ENCODE results near the gene PCDHA1.

Gene PCDHA1

GRCh38 chr5:140926443-140927227, 140.7 kb downstream of the PCDHA1 start:
- peak in 2 of 5 experiments; percentile 1 to 48 for DNase-seq

- no peak for DNase-seq
Measured at GRCh38 chr5:140927228-140927573, 141.3 kb downstream of the PCDHA1 start.

GRCh38 chr5:140934964-140935606, 149.1 kb downstream of the PCDHA1 start:
- no peak for DNase-seq

GRCh38 chr5:140946578-140946977, 160.6 kb downstream of the PCDHA1 start:
- no peak for DNase-seq

- DNase-seq = no peak
Measured at GRCh38 chr5:140951636-140952035, 165.7 kb downstream of the PCDHA1 start.

- no peak for DNase-seq
Measured at GRCh38 chr5:140953234-140953633, 167.3 kb downstream of the PCDHA1 start.

- no peak for DNase-seq
Measured at GRCh38 chr5:140962190-140962589, 176.2 kb downstream of the PCDHA1 start.

GRCh38 chr5:140964356-140964755, 178.4 kb downstream of the PCDHA1 start:
- DNase-seq = no peak

GRCh38 chr5:140965905-140966292, 180.0 kb downstream of the PCDHA1 start:
- no peak for DNase-seq

GRCh38 chr5:140966293-140967225, 180.6 kb downstream of the PCDHA1 start, which contains the start of gene PCDHAC2:
Gene PCDHAC2 (plus strand): TSS chr5:140966476. CDS start chr5:140966767, 291 bp downstream.
- no peak for DNase-seq

GRCh38 chr5:140967226-140967893, 181.4 kb downstream of the PCDHA1 start:
- no peak for DNase-seq

GRCh38 chr5:140969880-140970279, 183.9 kb downstream of the PCDHA1 start:
- DNase-seq = no peak

GRCh38 chr5:140973550-140973949, 187.6 kb downstream of the PCDHA1 start:
- no peak for DNase-seq

- no peak for DNase-seq
Measured at GRCh38 chr5:140977003-140977402, 191.1 kb downstream of the PCDHA1 start.

GRCh38 chr5:140978260-140978659, 192.3 kb downstream of the PCDHA1 start:
- DNase-seq = no peak

- DNase-seq = no peak
Measured at GRCh38 chr5:140978983-140979382, 193.0 kb downstream of the PCDHA1 start.

- no peak for DNase-seq
Measured at GRCh38 chr5:140982083-140982716, 196.3 kb downstream of the PCDHA1 start.

- no peak for DNase-seq
Measured at GRCh38 chr5:140986117-140986521, 200.2 kb downstream of the PCDHA1 start.

- no peak for DNase-seq
Measured at GRCh38 chr5:140988100-140988499, 202.2 kb downstream of the PCDHA1 start.

GRCh38 chr5:140988608-140989007, 202.7 kb downstream of the PCDHA1 start:
- no peak for DNase-seq

GRCh38 chr5:140989254-140990020, 203.5 kb downstream of the PCDHA1 start:
- DNase-seq = no peak
